BJ (cell line): Measurements from ENCODE around the gene PAIP2. TPM values are rescaled to one million over a fixed set of nuclear protein-coding genes. Genes with fewer than 3 reads are reported as not detected.
"Not testable (repeated sequence)": the region's sequence is repeated elsewhere in the genome, so short reads cannot be mapped to it uniquely, and the experiment has no call there.

ENCODE experiments used
- CTCF ChIA-PET: fragments of 350-600 bp; formaldehyde crosslinking; extraction: SDS; loops from one replicate; lab custom pipeline; 2021; ENCODE audit warnings: antibody characterized with exemption, inconsistent platforms; lab: Yijun Ruan, JAX
- POLR2A ChIA-PET: fragments of 300-600 bp; sonication (Branson Sonifier 250); formaldehyde crosslinking; extraction: SDS; loops from one replicate; lab custom pipeline; 2021; ENCODE audit warnings: antibody characterized with exemption; lab: Charles Lee
- DNase-seq: peaks from one replicate; pipeline ENCODE4 v3.0.0-alpha.2; 2011; ENCODE audit warnings: low read depth
- H3K27me3 ChIP-seq: 2 replicates; pipeline ENCODE4 v1.6.0; 2011; ENCODE audit warnings: low read length; ENCODE audit not compliant: control insufficient read depth, insufficient read depth
- H3K36me3 ChIP-seq: 2 replicates; pipeline ENCODE4 v1.5.1; 2011; ENCODE audit warnings: low read length; ENCODE audit not compliant: control insufficient read depth, insufficient read depth
- H3K4me3 ChIP-seq: 2 replicates; pipeline ENCODE4 v1.5.1; 2011; ENCODE audit warnings: low read depth, mild to moderate bottlenecking, control low read depth, low read length
- CTCF ChIP-seq: IDR thresholded peaks from 2 replicates; pipeline ENCODE4 v1.5.1; 2011; ENCODE audit warnings: low read depth, mild to moderate bottlenecking, control low read depth, inconsistent platforms, low read length, moderate library complexity; ENCODE audit not compliant: insufficient read depth
- polyA plus RNA-seq: library from polyadenylated mRNA; depleted of rRNA; stranded (reverse); fragments of >200 nt; gene quantifications from 2 replicates; pipeline ENCODE4 v1.2.3, GENCODE V29; 2011

PAIP2 gene
- polyA plus RNA-seq, 1 experiment = 35.4 TPM

- Histone ChIP-seq H3K27me3 (no peaks in the 10 kb centered on the region), H3K4me3 (no peak overlapping the region), H3K36me3 (no peaks in the 10 kb centered on the region)
- no peak for DNase-seq
- TF ChIP-seq CTCF = no peak
- ChIA-PET POLR2A (no interaction called here), CTCF (interaction anchor here (1.2 to 1.4 kb wide), 2 partner anchors 10 to 110 kb away, joined by 3 to 4 read pairs; no protein-coding TSS in a partner anchor)
Measured at GRCh38 chr5:139407517-139407916, 65.9 kb downstream of the PAIP2 start.

DNA sequence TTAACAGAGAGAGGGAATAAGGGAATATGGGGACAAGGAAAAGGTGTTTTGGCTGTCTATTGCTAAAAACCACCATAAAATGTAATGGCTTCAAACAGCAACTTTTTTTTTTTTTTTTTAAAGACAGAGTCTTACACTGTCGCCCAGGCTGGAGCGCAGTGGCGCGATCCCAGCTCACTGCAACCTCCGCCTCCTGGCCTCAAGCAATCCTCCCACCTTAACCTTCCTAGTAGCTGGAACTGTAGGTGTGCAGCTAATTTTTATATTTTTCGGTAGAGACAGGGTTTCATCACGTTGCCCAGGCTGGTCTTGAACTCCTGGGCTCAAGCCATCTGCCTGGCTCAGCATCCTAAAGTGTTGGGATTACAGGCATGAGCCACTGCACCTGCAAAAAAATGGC is 66.5 kb downstream of the PAIP2 start:
- Histone ChIP-seq H3K27me3 (no peaks in the 10 kb centered on the region), H3K4me3 (no peak overlapping the region), H3K36me3 (no peaks in the 10 kb centered on the region)
- DNase-seq = no peak
- CTCF ChIA-PET = interaction anchor here (1.0 kb wide), 1 partner anchor 10 kb away, joined by 3 read pairs; no protein-coding TSS in a partner anchor
- POLR2A ChIA-PET = no interaction called here
- no peak for TF ChIP-seq CTCF

- DNase-seq, H3K27me3 ChIP-seq, H3K4me3 ChIP-seq, H3K36me3 ChIP-seq, POLR2A ChIA-PET: not testable (repeated sequence)
- CTCF ChIA-PET = interaction anchor here (1.0 to 3.7 kb wide), 3 partner anchors 9 to 13 kb away, joined by 3 to 19 read pairs (median 7); no protein-coding TSS in a partner anchor
Measured at GRCh38 chr5:139409116-139409515, 67.5 kb downstream of the PAIP2 start.

DNA sequence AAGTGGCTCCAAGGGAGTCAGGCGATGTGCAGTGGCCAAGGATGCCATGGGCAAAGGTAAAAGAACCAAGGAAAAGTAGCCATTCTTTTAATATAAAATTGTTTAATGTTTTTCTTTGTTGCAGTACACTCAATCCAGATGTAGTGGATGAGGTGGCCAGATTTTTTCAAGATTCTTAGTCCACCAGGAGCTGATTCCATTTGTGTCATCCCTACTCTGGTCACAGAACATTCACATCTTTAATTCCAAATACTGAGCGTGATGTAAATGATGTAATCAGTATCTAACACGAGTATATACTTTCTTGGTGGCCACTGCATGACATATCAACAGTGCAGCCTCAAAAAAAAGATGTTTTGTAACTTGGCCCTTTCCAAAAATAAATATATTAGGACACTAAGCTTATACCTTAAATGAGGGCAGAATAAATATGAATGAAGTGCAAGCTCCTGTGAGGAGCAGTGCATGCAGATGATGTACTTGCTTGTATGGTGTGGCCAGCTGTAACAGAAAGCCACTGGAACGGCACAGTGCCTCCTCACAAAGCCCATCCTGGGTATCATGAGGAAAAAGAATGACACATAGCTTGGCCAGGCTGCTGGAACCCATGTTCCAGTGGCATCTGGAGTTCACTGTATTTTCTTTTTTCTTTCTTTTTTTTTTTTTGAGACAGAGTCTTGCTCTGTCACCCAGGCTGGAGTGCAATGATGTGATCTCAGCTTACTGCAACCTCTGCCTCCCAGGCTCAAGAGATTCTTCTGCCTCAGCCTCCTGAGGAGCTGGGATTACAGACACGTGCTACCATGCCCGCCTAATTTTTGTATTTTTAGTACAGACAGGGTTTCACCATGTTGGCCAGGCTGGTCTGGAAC is 68.7 kb downstream of the PAIP2 start:
- no peak for TF ChIP-seq CTCF
- ChIA-PET POLR2A (no interaction called here), CTCF (interaction anchor here (0.6 to 3.7 kb wide), 5 partner anchors 10 to 109 kb away, joined by 3 to 19 read pairs (median 7); no protein-coding TSS in a partner anchor)
- no peak overlapping the region for H3K4me3 ChIP-seq
- H3K27me3 ChIP-seq = no peaks in the 10 kb centered on the region
- DNase-seq = no peak
- 0 out of 2 replicates have a peak, but pooled peaks cover 1% of the 10 kb centered on the region for H3K36me3 ChIP-seq

DNA sequence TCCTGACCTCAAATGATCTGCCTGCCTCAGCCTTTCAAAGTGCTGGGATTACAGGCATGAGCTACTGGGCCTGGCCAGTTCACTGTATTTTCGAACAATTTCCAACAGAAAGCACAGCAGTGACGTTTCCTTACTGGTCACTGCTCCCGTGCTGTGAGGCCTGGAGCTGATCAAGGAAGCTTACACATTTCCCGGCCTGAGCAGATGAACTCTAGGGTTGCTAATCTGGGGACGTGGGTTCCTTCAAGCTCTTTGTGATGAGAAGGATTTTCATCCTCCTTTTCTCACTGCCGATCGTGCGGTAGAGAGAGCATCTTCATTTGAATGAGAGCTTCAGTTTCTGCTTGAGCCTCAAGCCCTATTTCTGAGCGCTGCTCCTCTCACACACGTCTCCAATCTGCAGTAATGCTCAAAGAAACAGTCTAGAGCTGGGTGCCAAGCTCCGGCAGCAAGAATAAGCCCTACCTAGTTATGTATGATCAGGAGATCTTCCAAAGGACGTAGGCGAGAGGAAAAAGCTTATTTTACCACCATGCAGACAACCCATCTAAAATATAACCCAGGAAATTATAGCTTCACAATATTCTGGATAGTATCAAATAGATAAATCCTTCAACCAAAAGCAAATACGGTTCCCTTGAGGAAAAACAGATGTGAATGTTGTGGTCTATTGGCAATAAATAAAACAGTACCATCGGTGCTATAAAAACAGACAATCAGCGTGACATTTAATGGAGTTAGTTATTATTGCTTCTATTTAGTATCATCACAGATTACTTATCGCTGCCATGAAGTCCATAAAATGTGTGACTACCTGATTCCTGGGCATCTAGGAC is 69.6 kb downstream of the PAIP2 start:
- POLR2A ChIA-PET = no interaction called here
- Histone ChIP-seq H3K4me3 (no peak overlapping the region), H3K27me3 (no peaks in the 10 kb centered on the region), H3K36me3 (0 out of 2 replicates have a peak, but pooled peaks cover 1% of the 10 kb centered on the region)
- CTCF ChIA-PET = interaction anchor here (0.6 to 3.7 kb wide), 6 partner anchors 9 to 302 kb away, joined by 3 to 19 read pairs (median 6); no protein-coding TSS in a partner anchor
- DNase-seq = no peak
- TF ChIP-seq CTCF = no peak
